ENCODE measurements around the gene CCNF.
A peak's percentile ranks its signal among the peaks of the same experiment; 100 is the strongest.

The CCNF gene

DNA sequence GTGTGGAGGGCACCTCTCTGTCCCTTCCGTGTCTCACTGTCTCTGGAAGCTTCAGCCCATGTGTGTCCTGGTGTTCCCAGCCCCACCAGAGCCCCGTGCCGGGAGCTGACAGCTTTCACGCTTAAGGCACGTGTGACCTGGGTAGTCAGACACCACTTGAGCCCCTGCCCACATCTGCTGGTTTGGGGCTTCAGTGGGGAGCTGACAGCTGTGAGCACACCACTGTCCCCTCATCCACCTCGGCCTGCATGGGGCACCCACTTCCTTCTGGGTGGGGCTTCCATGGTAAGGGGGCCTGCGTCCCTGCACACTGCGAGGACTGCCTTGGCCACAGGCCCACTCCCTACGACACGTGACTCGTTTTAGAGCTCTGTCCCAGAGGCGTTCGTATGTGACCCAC, 28.0 kb downstream of the CCNF start:
- DNase-seq (ENCODE audit: low spot score): no peak

DNA sequence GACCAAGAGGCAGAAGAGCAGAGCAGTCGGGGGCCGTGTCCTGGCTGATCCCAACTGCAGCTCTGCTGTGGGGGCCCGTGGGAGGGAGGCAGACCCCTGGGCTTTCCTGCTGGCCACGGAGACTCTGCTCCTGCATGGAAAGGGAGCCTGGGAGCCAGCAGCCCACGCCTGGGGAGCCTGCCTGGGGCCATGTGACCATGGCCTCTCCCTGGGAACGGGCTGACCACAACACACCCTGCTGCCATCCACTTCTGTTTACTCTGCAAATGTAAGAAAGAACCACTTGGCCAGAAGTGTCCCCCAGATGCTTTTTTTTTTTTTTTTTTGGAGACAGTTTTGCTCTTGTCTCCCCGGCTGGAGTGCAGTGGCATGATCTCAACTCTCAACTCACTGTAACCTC, 28.7 kb downstream of the CCNF start:
- DNase-seq (ENCODE audit: low spot score): no peak

DNA sequence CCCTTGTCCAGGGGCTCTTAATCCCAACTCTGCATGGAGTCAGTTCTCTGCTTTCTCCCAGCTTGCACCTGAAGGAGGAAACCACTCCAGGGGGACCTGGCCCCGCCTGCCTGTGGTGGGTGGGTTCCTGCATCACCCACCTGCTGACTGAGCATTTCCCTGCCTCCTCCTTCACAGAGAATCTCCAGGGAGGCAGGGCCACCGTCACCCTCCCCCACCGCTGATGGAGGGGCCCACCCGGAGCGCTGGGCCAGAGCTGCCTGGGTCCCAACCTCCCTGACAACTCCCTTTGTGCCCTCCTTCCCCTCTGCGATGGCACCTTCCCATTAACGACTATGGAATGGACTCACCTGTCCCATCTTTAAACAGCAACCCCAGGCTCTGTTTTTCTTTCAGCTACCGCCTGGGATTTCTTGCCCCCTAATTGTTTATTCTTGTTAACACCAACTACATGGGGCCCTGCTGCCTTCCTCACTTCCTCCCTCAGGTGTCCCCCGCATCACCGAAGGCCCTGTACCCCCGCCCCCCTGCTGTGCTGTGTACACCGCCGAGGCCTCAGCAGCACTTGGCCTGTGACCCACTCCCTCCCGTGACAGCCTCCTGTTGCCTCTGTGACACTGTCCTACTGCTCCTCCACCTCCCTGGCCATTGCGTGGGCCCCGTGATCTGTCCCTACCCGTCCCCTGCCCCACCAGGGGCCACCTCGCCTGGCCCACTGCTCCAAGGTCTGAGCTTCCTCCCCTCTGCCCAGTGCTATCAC, 29.8 kb downstream of the CCNF start:
- peak; percentile 35 for DNase-seq (ENCODE audit: low spot score)

DNA sequence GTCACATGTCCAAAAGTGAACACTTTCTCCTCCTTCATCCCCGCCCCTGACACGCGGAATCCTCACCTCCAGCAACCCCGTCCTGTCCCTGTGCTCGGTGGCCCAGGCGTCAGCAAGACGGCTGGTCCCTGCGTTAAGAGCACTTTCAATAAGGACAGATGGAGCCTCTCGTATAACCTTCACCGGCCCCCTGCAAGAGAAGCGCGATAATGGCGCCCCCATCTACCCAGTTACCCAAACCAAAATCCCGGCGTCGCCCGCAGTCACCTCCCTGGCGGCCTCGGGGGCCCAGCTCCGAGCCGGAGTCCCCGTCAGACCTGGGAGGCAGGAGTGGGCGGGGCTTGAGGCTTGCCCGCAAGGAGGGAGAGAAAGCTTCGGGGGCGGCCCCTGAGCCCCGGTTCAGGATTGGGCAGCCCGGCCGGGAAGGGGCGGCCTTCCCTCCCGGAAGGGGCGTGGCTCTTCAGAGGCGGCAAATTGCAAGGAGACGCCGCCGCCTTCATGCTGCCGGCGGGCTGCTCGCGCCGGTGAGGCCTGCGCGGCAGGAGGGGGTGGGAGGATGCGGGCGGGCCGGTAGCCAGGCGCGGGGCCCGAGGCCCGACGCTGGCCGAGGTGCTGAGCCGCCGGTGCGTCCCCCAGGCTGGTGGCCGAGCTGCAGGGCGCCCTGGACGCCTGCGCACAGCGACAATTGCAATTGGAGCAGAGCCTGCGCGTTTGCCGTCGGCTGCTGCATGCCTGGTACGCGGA, 30.6 kb downstream of the CCNF start, which contains the start of gene TEDC2:
TSS of gene TEDC2 (plus strand) at position 463 of the 744 bp plus-strand sequence. CDS start at position 499, 36 bp downstream.
- DNase-seq (ENCODE audit: low spot score): peak; percentile 97

DNA sequence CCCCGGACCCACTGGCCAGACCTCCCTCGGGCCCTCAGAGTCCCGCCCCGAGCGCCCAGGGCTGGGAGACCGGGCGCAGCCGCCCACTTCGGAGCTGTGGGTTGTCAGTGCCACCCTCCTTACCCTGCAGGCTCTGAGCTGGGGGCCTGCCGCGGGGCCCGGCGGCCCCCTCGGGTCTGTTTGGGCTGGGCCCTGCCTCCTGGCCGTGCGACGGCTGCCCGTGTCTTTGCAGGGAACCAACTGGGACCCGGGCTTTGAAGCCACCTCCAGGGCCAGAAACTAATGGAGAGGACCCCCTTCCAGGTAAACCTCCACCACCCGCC, 31.1 kb downstream of the CCNF start:
- no peak for DNase-seq (ENCODE audit: low spot score)

DNA sequence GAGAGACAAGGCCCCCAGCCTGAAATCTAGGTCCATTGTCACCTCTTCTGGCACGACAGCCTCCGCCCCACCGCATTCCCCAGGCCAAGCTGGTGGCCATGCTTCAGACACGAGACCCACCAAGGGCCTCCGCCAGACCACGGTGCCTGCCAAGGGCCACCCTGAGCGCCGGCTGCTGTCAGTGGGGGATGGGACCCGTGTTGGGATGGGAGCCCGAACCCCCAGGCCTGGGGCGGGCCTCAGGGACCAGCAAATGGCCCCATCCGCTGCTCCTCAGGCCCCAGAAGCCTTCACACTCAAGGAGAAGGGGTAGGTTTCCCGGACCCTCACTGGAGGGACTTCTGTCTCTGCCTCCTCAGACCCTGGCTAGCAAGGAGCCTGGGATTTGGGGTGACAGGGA, 31.7 kb downstream of the CCNF start:
- no peak for DNase-seq (ENCODE audit: low spot score)

DNA sequence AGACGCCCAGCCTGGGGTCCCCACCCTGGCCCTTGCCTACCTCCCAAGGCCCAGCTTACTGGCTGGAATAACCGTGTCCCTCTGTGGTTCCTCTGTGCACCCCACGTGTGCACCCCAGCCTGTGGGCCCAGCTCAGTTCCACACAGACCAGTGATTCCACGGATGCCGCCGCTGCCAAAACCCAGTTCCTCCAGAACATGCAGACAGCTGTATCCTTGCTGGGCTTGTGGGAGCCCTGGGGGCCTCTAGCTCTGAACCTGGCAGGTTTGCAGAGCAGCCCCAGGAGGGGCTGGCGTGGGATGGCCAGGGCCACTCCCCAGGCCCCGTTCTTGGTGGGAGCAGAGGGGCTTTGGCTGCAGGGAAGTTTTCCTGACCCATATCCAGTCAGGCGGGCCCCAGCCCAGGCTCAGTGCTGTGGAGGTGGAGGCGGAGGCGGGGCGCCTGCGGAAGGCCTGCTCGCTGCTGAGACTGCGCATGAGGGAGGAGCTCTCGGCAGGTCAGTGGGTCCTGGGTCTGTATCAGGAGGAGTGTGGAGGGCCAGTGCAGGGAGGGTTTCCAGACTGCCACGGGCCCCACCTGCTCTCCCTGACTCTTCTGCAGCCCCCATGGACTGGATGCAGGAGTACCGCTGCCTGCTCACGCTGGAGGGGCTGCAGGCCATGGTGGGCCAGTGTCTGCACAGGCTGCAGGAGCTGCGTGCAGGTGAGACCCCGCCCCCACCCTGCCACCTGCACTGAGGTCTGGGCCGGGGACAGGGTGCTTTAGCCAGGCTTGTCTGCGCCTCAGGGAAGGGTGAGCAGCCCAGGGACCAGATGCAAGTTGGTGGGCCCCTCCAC, 33.0 kb downstream of the CCNF start:
- DNase-seq (ENCODE audit: low spot score): no peak

DNA sequence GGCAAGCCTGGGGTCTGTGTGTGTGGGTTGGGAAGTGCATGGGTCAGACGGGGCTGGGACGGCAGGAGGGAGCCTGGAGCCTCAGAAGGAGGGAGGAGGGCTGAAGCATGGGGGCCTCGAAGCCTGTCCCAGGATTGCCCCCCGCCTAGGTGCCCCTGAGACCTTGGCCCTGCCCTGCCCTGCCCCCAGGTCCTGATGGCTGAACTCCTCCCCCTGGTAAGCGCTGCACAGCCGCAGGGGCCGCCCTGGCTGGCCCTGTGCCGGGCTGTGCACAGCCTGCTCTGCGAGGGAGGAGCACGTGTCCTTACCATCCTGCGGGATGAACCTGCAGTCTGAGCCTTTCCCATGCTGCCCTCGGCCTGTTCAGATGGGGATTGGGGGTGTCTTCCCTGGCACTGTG, 35.1 kb downstream of the CCNF start:
- DNase-seq (ENCODE audit: low spot score): no peak

DNA sequence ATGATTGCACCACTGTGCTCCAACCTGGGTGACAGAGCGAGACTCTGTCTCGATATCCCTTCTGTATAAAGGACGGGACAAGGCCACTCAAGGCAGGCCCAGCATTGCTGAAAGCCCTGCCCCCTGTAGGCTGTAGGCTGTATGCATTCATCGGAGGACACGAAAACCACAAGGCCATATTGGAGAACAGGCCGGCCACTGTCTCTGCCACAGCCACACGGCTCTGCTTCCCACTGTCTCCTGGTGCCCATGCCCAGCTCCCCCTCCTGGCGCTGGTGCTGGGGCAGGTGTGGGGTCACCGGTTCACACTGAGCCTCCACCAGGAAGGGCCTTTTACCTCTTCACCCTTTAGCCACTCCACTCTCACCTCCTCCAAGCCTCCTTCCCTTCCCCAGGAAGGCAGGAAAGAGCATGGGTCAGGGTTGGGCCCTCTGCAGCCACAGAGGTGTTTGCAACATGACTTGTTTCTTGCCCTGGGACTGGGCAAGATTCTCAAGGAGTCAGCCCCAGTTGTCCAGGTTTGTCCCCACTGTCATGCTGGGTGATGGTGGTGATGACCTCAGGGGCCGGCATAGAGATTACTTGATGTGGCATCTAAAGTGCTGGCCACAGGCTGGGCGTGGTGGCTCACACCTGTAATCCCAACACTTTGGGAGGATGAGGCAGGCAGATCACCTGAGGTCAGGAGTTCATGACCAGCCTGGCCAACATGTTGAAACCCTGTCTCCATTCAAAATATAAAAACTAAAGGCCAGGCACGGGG, 36.6 kb downstream of the CCNF start:
- peak; percentile 50 for DNase-seq (ENCODE audit: low spot score)

DNA sequence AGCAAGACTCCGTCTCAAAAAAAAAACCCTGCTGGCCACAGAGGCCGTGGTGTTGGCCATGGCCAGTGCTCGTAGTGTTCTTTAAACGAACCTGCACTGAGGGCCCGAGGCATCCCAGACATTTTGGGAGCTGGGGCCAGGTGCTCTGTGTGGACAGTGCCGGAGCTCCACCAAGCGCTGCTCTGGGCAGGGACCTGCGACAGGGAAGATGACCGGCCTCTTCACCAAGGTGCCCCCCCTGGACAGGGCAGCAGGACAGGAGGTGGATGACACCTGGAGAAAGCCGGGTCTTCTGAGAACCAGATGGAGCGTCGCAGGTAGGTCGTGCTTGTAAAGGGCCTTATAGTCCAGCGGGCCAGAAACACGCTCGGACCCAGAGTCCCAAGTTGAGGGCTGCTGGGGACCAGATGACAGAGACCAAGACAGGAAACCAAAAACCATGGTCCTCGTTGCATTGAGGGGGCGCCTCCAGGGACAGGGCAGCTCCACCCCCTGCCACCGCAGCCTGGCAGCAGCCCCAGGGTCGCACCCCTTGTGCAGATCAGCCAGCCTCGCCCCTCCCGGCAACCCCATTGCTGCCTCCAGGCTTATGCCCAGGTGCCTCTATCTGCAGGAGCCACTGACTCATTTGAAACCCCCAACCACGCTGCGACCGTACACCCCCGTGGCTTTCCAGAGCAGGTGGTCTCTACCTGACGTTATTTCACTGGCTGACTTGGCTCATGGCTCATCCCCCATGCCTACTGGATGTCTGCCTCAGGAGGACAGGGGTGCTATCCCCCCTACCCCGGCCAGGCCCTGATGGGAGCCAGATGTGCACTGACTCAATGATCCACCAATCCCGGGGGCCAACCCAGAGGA, 37.6 kb downstream of the CCNF start:
- peak; percentile 61 for DNase-seq (ENCODE audit: low spot score)

DNA sequence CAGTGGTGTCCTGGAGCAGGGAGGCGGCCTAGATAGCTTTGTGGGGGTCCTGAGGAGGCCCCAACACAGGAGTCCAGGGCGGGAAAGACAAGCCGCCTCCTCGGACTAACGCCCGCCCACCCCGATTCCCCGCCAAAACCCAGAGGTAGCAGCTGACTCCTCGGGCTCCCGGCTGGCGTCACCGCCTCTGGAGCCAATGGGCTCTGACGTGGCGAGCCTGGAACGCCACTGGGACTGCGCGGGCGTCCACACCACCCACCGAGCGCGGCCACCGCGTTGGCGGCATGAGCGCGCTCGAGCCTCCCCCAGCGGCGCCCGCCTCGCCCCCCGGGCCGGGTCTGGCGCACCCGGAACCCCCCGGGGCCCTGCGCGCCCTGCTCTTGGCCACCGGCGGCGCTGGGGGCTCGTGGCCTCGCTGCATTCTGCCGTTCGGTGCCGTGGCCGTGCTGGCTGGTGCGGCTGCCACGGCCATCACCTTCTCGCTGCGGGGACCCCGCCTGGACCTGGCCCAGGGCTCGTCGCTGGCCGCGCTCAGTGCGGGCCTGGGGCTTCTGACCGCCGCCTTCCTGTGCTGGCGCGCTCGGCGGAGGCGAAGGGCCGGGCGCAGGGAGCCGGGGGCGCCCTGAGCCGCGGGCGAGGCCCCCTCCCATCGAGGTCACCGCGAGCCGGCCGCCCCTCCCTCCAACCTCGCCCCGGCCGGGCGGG, 38.4 kb downstream of the CCNF start:
- peak; percentile 72 for DNase-seq (ENCODE audit: low spot score)

DNA sequence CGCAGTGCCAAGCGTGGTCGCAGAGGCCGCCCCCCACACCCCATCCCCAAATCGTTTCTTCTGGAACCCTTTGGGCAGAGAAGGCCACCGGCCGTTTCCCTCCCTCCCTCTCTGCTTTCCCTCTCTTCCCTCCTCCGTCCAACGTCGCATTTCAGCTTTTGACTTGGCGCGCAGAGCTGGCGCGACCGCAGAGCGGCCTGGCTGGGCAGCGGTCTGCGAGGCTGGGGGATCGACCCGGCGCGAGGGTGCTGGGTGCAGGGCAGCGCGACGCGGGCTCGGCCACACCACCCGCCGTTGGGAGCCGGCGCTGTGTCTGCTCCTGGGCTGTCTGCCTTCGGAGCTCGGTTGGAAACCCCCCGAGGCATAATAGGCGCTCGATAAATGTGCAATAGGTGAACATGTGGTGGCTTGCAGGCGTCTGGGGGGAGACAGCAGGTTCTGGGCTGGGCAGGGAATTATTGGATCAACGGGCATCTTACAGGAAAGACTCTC, 39.0 kb downstream of the CCNF start:
- peak; percentile 82 for DNase-seq (ENCODE audit: low spot score)

DNA sequence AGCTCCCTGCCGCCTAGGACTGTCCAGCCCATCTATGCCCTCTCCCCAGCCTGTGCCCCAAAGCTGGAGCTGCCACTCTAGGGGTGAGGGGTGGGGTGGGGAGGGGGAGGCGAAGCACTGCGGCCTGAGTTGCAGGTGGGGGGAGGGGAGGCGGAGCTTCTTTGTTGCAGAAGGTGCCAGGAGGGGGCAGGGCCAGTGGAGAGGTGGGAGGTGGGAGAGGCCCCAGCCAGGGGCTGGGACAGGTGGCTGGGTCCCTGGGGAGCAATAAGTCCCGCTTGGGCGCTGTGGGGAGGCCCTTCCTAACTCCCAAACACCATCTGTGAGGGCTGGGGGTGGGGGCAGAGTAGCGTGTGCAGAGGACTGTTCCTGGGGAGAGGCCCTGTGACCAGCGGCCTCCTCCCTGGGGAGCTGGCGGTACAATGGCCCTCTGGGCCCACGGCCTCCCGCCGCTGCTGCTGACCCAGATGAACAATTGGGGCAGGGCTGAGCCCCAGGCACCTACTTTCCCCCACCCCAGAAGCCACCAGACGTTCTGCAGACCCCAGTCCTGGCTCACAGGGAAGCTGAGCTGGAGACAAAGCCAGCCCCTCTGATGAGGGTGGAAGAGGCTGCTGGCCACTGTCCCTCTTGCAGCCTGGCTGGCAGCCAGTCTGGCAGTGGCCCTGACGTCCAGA, 39.6 kb downstream of the CCNF start:
- DNase-seq (ENCODE audit: low spot score): peak; percentile 95

DNA sequence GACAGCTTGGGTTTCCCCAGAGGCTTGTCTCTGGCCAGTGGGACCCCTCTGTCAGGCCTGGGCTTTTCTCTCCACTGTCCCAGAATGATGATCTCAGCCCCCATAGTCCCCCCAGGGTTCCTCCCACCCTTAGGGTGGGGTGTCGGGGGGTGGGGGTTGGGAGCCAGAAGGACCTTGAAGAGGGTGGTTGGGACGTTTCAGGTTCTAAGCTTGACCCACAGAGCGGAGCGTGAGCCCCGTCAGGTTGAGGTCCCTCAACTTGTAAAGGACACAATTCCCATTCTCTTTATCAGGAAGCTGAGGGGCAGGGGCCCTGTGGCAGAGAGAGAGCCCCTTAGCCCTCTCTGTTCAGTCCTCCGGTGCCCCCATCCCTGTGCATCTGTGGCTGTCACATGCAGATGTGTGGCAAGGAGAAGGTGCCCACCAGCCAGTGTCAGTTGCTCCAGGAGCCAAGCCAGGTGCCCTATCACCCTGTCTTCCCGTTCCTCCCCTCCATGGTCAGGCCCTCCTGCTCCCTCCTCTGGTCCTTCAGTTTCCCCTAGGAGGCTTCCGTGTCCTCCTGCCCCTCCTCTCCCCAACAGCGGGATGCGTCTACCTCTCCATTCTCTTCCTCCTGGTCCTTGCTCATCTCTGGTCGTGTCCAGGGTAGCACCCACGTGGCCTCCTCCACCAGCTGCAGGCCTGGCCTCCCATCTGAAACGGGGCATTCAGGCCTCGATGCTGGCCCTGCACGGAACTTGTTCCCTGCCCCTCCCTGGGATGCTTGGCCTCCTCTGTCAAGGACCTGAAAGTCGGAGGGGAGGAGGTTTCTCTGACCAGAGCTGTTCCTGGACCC, 40.4 kb downstream of the CCNF start:
- DNase-seq (ENCODE audit: low spot score): peak; percentile 62

DNA sequence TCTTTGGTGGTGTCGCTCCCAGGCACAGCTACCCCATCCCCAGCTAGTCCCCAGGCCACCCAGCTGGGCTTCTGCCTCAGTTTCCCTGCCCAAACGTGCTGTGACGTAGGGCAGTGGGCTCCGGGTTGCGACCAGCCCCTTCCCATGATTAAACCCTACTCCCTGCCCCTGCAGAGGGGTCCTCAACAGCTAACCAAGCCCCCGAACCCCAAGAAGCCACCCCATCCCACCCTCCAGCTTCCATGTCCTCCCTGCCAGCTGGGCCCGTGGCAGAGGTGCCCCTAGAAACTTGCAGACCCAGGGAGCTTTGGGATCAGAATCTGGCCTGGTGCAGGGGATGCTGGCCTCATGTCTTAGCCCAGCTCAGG, 41.0 kb downstream of the CCNF start:
- DNase-seq (ENCODE audit: low spot score): no peak

DNA sequence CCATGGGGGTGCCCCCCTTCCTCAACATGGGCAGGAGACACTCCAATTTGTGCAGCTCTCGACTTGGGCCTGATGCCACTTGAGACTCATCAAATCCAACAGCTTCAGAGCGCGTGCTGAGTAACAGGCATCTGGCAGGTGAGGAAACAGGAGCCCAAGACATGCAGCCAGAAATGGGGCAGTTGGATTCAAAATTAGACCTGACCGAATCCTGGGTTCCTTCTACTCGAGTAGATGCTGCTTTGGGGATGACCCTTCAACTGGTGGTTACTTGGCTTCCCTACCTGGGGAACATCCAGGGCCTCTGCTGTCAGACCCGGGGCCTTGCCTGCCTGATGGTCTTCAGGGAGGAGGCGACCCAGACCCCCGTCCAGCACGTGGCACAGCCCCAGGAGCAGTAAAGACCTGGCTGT, 41.4 kb downstream of the CCNF start:
- DNase-seq (ENCODE audit: low spot score): peak; percentile 78

DNA sequence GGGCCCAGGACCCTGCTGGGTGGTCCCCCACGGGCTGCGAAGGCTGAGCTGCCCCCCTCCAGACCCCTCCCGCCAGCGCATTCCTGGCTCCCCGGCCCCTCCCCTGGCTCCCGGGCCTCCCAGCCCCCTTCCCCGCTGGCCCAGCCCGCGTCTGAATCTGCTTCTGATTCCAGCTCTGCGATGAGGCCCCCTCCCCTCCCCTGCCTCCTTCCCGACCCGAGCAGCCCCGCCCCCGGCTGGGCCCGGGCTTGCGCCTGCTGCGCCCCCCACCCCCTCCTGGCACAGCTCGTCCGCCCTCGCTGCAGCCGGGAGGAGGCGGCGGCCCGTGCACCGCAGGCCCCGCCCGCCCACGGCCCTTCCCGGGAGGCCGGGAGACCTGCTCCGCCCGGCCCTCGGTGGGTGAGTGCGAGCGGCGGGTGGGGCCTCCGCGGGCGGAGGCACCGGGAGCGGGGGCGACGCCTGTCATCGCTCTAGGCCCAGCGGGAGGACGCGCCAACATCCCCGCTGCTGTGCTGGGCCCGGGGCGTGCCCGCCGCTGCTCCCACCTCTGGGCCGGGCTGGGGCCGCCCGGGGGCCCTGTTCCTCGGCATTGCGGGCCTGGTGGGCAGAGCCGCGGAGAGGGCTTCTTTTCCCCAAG, 41.9 kb downstream of the CCNF start, which contains the start of gene NTN3:
TSS of gene NTN3 (plus strand) at position 282 of the 637 bp plus-strand sequence. CDS start 405 bp downstream, outside the sequence.
- peak; percentile 46 for DNase-seq (ENCODE audit: low spot score)

All from NAMALWA (cell line).